Mesenchymal stem cell (in vitro differentiated cells and primary cell): ENCODE data around the gene DDX27.

Source experiments
- DNase-seq: peaks from one replicate; pipeline ENCODE4 v3.0.0-alpha.2; 2013
- H2AFZ ChIP-seq: one replicate; pipeline ENCODE4 v1.6.1; 2013; ENCODE audit warnings: low read depth, mild to moderate bottlenecking, control low read depth, inconsistent platforms, low read length, moderate library complexity
- H2AK5ac ChIP-seq: 2 replicates; pipeline ENCODE4 v1.6.1; 2013; ENCODE audit warnings: low read length, moderate library complexity, mild to moderate bottlenecking, inconsistent platforms; ENCODE audit not compliant: severe bottlenecking
- H2BK120ac ChIP-seq: one replicate; pipeline ENCODE4 v1.6.1; 2013; ENCODE audit warnings: low read depth, mild to moderate bottlenecking, inconsistent platforms, low read length, moderate library complexity
- H2BK12ac ChIP-seq, 2 experiments: one replicate each; pipeline ENCODE4 v1.6.1; 2013; ENCODE audit warnings: inconsistent platforms in 2 of 2, low read length in 2 of 2, mild to moderate bottlenecking in 2 of 2, moderate library complexity in 2 of 2, control low read depth in 1 of 2
- H2BK15ac ChIP-seq: one replicate; pipeline ENCODE4 v1.6.1; 2013; ENCODE audit warnings: mild to moderate bottlenecking, low read depth, inconsistent platforms; ENCODE audit not compliant: poor library complexity, severe bottlenecking
- H2BK5ac ChIP-seq: 2 replicates; pipeline ENCODE4 v1.6.1; 2013; ENCODE audit warnings: low read depth, mild to moderate bottlenecking, low read length, control low read depth, inconsistent platforms; ENCODE audit not compliant: poor library complexity, severe bottlenecking
- H3K14ac ChIP-seq, 2 experiments: one replicate each; pipeline ENCODE4 v1.6.1; 2013; ENCODE audit warnings: inconsistent platforms in 2 of 2, low read length in 2 of 2, control low read depth in 1 of 2, mild to moderate bottlenecking in 1 of 2, moderate library complexity in 1 of 2
- H3K18ac ChIP-seq, 2 experiments: one replicate each; pipeline ENCODE4 v1.6.1; 2013; ENCODE audit warnings: inconsistent platforms in 2 of 2, low read length in 2 of 2, control low read depth in 1 of 2, low read depth in 1 of 2, mild to moderate bottlenecking in 1 of 2
- H3K23ac ChIP-seq, 2 experiments: one replicate each; pipeline ENCODE4 v1.6.1; 2013; ENCODE audit warnings: inconsistent platforms in 2 of 2, low read length in 2 of 2, mild to moderate bottlenecking in 2 of 2, moderate library complexity in 2 of 2, control low read depth in 1 of 2
- H3K27ac ChIP-seq: 2 replicates; pipeline ENCODE4 v1.5.1; 2013; ENCODE audit warnings: mild to moderate bottlenecking, moderate library complexity, low read length, control low read depth, inconsistent platforms; ENCODE audit not compliant: poor library complexity, severe bottlenecking
- H3K27me3 ChIP-seq, 2 experiments: 2 replicates each; pipeline versions ENCODE4 v1.6.1 to v1.7.0; 2013; ENCODE audit warnings: low read length in 2 of 2, mild to moderate bottlenecking in 2 of 2, moderate library complexity in 2 of 2, control low read depth in 1 of 2, inconsistent platforms in 1 of 2; ENCODE audit not compliant: control insufficient read depth in 1 of 2, insufficient read depth in 1 of 2
- H3K36me3 ChIP-seq, 2 experiments: 2 replicates each; pipeline versions ENCODE4 v1.6.1 to v1.7.0; 2013; ENCODE audit warnings: low read length in 2 of 2, control low read depth in 1 of 2, inconsistent platforms in 1 of 2, low read depth in 1 of 2, mild to moderate bottlenecking in 1 of 2; ENCODE audit not compliant: insufficient read depth in 2 of 2, control insufficient read depth in 1 of 2
- H3K4ac ChIP-seq, 2 experiments: one replicate each; pipeline ENCODE4 v1.6.1; 2013; ENCODE audit warnings: inconsistent platforms in 2 of 2, low read length in 2 of 2, mild to moderate bottlenecking in 2 of 2, moderate library complexity in 2 of 2, control low read depth in 1 of 2, low read depth in 1 of 2
- H3K4me1 ChIP-seq: 2 replicates; pipeline ENCODE4 v1.6.1; 2013; ENCODE audit warnings: low read depth, low read length, control low read depth; ENCODE audit not compliant: control insufficient read depth, insufficient read depth
- H3K4me2 ChIP-seq: 2 replicates; pipeline ENCODE4 v1.6.1; 2013; ENCODE audit warnings: low read length, mild to moderate bottlenecking, inconsistent platforms; ENCODE audit not compliant: poor library complexity, severe bottlenecking
- H3K4me3 ChIP-seq, 2 experiments: 2 replicates each; pipeline versions ENCODE4 v1.5.1 to v1.7.0; 2013; ENCODE audit warnings: low read length in 2 of 2, mild to moderate bottlenecking in 2 of 2, control low read depth in 1 of 2, low read depth in 1 of 2; ENCODE audit not compliant: insufficient read depth in 1 of 2
- H3K79me1 ChIP-seq: replicated peaks from 2 replicates; pipeline ENCODE4 v1.6.1; 2013; ENCODE audit warnings: mild to moderate bottlenecking, control low read depth, low read length, inconsistent platforms; ENCODE audit not compliant: poor library complexity, severe bottlenecking
- H3K9ac ChIP-seq: 2 replicates; pipeline ENCODE4 v1.7.0; 2013; ENCODE audit warnings: mild to moderate bottlenecking, low read length, moderate library complexity
- H3K9me3 ChIP-seq: 2 replicates; pipeline ENCODE4 v1.7.0; 2013; ENCODE audit warnings: mild to moderate bottlenecking, low read length; ENCODE audit not compliant: control insufficient read depth
- H4K8ac ChIP-seq: one replicate; pipeline ENCODE4 v1.6.1; 2013; ENCODE audit warnings: inconsistent platforms, mild to moderate bottlenecking, low read length, moderate library complexity
- H4K91ac ChIP-seq: one replicate; pipeline ENCODE4 v1.6.1; 2013; ENCODE audit warnings: mild to moderate bottlenecking, low read length, inconsistent platforms
- WGBS: methylation state at CpG from one replicate; pipeline ENCODE4 v1.1.7; 2013; ENCODE audit warnings: mixed read lengths; 5-methylcytosine and 5-hydroxymethylcytosine counted together

DDX27 gene

GRCh38 chr20:49275216-49275615, 56.0 kb downstream of the DDX27 start:
- H3K27me3 ChIP-seq: no peaks in the 10 kb centered on the region
- H3K9me3 ChIP-seq: peaks cover 2% of the 10 kb centered on the region
- no peak overlapping the region for H2BK12ac ChIP-seq
- no peak overlapping the region for H4K91ac ChIP-seq
- no peak overlapping the region for H3K27ac ChIP-seq
- no peak overlapping the region for H4K8ac ChIP-seq
- H2AFZ ChIP-seq: no peak overlapping the region
- no peak overlapping the region for H2AK5ac ChIP-seq
- DNase-seq: no peak
- H2BK15ac ChIP-seq: no peak overlapping the region
- no peak overlapping the region for H3K18ac ChIP-seq
- H2BK120ac ChIP-seq: no peak overlapping the region
- H3K79me1 ChIP-seq: peaks cover 9% of the 10 kb centered on the region
- H3K9ac ChIP-seq: peak overlapping the region; percentile 99
- no peak overlapping the region for H3K4ac ChIP-seq
- peaks cover 8% of the 10 kb centered on the region for H3K4me1 ChIP-seq
- H3K36me3 ChIP-seq: peaks cover 25 to 65% of the 10 kb centered on the region in 2 experiments
- H3K4me2 ChIP-seq: no peak overlapping the region
- H2BK5ac ChIP-seq: no peak overlapping the region
- WGBS: 98% methylated on average over 4 of the region's 4 CpGs
- H3K14ac ChIP-seq: no peak overlapping the region
- peak overlapping the region in 1 of 2 experiments; percentile 99 for H3K4me3 ChIP-seq
- no peak overlapping the region for H3K23ac ChIP-seq

DNA sequence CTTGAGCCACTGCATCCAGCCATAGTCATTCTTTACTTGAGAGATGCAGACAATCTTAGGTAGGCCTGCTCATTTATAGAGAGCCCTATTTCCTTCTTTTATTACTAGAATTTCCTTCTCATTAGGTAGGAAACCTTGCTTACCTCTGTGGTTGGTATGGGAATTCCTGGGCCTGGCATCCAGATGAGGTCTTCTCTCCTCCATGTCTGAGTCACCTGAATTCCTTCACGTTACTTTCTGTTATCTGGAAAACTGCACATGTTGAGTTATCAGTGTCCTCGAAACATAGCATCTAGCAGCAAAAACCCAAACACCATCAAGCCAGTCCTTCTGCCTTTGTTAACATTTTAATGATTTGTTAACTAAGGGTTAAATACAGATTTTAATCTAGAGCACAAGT, 56.4 kb downstream of the DDX27 start:
- Histone ChIP-seq H3K4me2 (no peak overlapping the region), H3K18ac (no peak overlapping the region), H2BK15ac (no peak overlapping the region), H3K4me1 (peaks cover 8% of the 10 kb centered on the region), H3K4me3 (peak overlapping the region in 1 of 2 experiments; percentile 99), H3K4ac (no peak overlapping the region), H3K79me1 (peaks cover 9% of the 10 kb centered on the region), H4K91ac (no peak overlapping the region), H2BK12ac (no peak overlapping the region), H3K27me3 (no peaks in the 10 kb centered on the region), H3K9me3 (peaks cover 7% of the 10 kb centered on the region), H2BK5ac (no peak overlapping the region), H3K23ac (no peak overlapping the region), H2AK5ac (no peak overlapping the region), H2AFZ (no peak overlapping the region), H3K27ac (no peak overlapping the region), H3K9ac (peak overlapping the region; percentile 99), H4K8ac (no peak overlapping the region), H3K14ac (no peak overlapping the region), H3K36me3 (peaks cover 23 to 65% of the 10 kb centered on the region in 2 experiments), H2BK120ac (no peak overlapping the region)
- WGBS: 7% methylated on average over 1 of the region's 2 CpGs
- no peak for DNase-seq

DNA sequence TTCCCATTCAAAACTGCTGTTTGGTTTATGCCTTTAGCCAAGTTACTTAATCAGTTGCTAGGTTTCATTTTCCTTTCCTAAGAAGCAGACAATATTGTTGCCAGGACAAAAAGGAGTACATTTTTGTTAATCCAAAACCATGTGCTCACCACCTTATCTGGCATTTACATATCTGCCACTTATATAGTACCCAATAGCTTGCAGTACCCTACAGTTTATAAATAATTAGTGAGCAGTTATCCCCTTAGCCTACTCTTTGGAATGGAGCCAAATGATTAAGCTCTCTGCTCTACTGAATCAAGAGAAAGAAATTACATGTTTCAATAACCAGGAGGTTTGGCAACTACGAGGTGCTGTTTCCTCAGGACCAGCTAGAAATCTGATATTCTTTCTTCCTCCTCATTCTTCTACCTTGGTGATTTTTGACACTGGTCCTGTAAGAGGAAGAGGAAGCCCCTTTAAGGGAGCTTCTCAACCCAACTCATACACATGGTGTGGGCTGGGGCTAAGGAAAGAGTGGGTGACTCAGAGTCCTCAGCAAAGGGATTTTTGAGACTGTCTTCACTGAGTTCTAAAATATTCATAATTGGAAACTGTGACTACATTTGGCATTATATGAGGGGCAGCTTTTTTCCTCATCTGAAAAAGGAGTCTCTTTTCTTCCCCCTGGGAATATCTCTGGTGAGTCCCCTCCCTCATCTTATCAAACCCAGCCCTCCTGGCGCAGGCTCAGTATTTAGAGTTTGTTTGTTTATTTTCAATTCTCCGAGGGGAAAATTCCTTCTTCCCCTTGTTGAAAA, 57.1 kb downstream of the DDX27 start:
- Histone ChIP-seq H3K4me3 (peak overlapping the region in 1 of 2 experiments; percentile 99), H3K4ac (no peak overlapping the region), H3K36me3 (peaks cover 21 to 65% of the 10 kb centered on the region in 2 experiments), H3K4me1 (peaks cover 7% of the 10 kb centered on the region), H2BK12ac (peak overlapping the region in 1 of 2 experiments; percentile 18), H4K91ac (no peak overlapping the region), H3K4me2 (peak overlapping the region; percentile 95), H2AFZ (no peak overlapping the region), H3K27me3 (no peaks in the 10 kb centered on the region), H3K14ac (no peak overlapping the region), H3K9me3 (peaks cover 13% of the 10 kb centered on the region), H3K9ac (peak overlapping the region; percentile 99), H3K79me1 (peaks cover 5% of the 10 kb centered on the region), H3K27ac (peak overlapping the region; percentile 52), H3K18ac (no peak overlapping the region), H2BK15ac (no peak overlapping the region), H3K23ac (no peak overlapping the region), H4K8ac (no peak overlapping the region), H2BK5ac (no peak overlapping the region), H2AK5ac (no peak overlapping the region), H2BK120ac (no peak overlapping the region)
- DNase-seq: peak; percentile 84
- WGBS: no CpG with 5 or more reads among the region's 3 CpGs

DNA sequence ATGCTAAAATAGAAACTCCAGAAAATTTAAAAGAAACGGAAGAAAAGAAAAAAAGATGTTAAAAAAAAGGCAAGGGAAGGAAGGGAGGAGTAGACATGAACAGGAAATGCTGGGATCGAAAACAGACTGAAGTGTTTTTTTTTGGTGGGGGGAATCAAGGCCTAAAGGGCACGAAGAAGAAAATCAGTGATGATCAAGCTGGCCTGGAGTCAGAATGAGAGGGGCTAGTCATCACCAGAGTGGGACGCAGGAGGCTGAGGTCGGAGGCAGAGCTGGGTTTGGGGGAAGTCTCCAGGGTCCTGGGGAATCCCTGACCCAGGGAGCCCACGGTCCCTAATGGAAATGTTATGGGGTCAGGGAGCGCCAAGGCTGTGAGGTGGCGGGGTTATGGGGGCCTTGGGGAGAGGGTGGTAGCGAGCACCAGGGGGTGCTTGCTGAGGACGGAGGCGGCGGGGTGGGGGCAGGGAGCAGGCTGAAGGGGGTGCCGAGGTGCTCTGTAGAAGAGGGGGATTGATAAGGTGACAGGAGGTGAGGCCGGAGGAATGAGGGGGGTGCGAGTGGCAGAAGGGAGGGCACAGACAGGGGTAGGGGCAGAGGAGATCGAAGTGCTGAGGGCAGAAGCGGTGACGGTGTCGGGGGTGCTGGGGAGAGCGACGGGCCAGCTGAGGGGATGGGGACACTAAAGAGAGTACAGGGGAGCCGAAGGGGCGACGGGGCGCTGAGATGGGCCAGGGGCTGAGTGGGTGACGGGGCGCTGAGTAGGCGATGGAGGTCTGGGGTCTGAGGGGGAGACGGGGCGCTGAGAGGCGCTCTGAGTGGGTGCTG, 58.0 kb downstream of the DDX27 start:
- H2BK5ac ChIP-seq: peak overlapping the region; percentile 95
- H4K91ac ChIP-seq: peak overlapping the region; percentile 82
- peak overlapping the region in 1 of 2 experiments; percentile 100 for H3K23ac ChIP-seq
- H3K9me3 ChIP-seq: peaks cover 13% of the 10 kb centered on the region
- peak overlapping the region; percentile 99 for H3K9ac ChIP-seq
- peak overlapping the region; percentile 40 to 99 for H3K18ac ChIP-seq
- peak overlapping the region in 1 of 2 experiments; percentile 100 for H3K14ac ChIP-seq
- no peaks in the 10 kb centered on the region for H3K27me3 ChIP-seq
- H2BK15ac ChIP-seq: peak overlapping the region; percentile 41
- H3K4me3 ChIP-seq: peak overlapping the region; percentile 84 to 99
- peak; percentile 45 for DNase-seq
- peak overlapping the region; percentile 84 to 94 for H3K4ac ChIP-seq
- peak overlapping the region; percentile 9 for H3K27ac ChIP-seq
- peaks cover 22 to 65% of the 10 kb centered on the region in 2 experiments for H3K36me3 ChIP-seq
- peaks cover 9% of the 10 kb centered on the region for H3K4me1 ChIP-seq
- peak overlapping the region; percentile 4 to 89 for H2BK12ac ChIP-seq
- H4K8ac ChIP-seq: peak overlapping the region; percentile 1
- H3K4me2 ChIP-seq: peak overlapping the region; percentile 95
- peaks cover 3% of the 10 kb centered on the region for H3K79me1 ChIP-seq
- peak overlapping the region; percentile 76 for H2BK120ac ChIP-seq
- WGBS: under 1% methylated on average over 31 of the region's 31 CpGs
- H2AK5ac ChIP-seq: no peak overlapping the region
- peak overlapping the region; percentile 72 for H2AFZ ChIP-seq
